ENCODE measurements around the gene BTRC. TPM values are rescaled to one million over a fixed set of nuclear protein-coding genes. Genes with fewer than 3 reads are reported as not detected.
"Not testable (repeated sequence)": the region's sequence is repeated elsewhere in the genome, so short reads cannot be mapped to it uniquely, and the experiment has no call there.

The BTRC gene
- total RNA-seq, 4 donors from 2014 or later = 11.9 to 19.0 (median 12.2) TPM

DNA sequence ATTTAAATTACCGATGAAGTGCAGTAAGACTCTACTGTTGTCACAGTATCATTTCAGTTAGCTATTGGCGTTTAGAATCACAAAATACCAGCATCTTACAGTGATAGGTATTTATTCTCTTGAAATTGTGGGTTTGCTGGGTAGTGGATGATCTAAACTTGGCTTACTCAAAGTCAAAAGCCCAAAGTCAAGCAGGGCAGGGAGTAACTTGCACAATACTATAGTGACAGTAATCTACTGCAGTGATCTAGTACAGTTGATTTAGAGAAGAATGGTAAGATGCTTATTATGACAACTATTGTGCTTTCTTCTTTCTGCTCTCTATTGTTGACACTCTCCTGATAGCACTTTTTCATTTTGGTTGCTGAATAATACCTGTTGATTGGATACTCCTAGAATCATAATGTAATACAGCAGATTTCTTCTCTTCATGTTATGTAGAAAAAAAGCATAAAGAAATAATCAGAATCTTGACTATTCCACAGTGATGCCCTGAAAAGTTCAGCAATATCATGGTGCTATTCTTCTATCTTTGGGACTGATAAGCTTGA, 10.0 kb downstream of the BTRC start:
- no peaks in the 10 kb centered on the region for H3K9me3 ChIP-seq
- no peak overlapping the region for H3K27ac ChIP-seq
- no peak for TF ChIP-seq POLR2A (IDR thresholded peaks at IDR 0.05)
- TF ChIP-seq, protein P1, sequence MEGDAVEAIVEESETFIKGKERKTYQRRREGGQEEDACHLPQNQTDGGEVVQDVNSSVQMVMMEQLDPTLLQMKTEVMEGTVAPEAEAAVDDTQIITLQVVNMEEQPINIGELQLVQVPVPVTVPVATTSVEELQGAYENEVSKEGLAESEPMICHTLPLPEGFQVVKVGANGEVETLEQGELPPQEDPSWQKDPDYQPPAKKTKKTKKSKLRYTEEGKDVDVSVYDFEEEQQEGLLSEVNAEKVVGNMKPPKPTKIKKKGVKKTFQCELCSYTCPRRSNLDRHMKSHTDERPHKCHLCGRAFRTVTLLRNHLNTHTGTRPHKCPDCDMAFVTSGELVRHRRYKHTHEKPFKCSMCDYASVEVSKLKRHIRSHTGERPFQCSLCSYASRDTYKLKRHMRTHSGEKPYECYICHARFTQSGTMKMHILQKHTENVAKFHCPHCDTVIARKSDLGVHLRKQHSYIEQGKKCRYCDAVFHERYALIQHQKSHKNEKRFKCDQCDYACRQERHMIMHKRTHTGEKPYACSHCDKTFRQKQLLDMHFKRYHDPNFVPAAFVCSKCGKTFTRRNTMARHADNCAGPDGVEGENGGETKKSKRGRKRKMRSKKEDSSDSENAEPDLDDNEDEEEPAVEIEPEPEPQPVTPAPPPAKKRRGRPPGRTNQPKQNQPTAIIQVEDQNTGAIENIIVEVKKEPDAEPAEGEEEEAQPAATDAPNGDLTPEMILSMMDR (IDR thresholded peaks at IDR 0.05) = no peak
- no peaks in the 10 kb centered on the region for H3K36me3 ChIP-seq
- H3K4me3 ChIP-seq = no peak overlapping the region
- no peaks in the 10 kb centered on the region for H3K4me1 ChIP-seq
- no peaks in the 10 kb centered on the region for H3K27me3 ChIP-seq
- DNase-seq = no peak

DNA sequence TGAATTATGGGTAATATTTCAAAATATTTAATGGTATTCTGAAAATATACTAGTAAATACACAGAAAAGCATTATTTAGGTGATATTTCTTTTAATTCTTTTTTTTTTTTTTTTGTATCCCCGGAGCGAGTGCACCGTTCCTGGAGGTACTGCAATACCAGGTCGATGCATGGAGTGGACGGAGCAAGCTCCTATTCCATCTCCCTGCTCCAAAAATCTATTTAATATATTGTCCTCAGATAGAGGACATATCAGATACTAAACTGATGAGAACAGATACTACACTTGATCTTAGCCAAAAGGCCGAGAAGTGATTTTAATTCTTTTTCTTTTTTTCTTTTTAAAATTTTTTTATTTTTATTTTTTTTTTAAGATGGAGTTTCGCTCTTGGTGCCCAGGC, 10.8 kb downstream of the BTRC start:
- TF ChIP-seq POLR2A (IDR thresholded peaks at IDR 0.05) = no peak
- TF ChIP-seq, protein P1 (IDR thresholded peaks at IDR 0.05) = no peak
- H3K9me3 ChIP-seq = no peaks in the 10 kb centered on the region
- H3K27ac ChIP-seq = no peak overlapping the region
- H3K36me3 ChIP-seq = no peaks in the 10 kb centered on the region
- no peaks in the 10 kb centered on the region for H3K4me1 ChIP-seq
- H3K4me3 ChIP-seq = no peak overlapping the region
- no peak for DNase-seq
- H3K27me3 ChIP-seq = no peaks in the 10 kb centered on the region

DNA sequence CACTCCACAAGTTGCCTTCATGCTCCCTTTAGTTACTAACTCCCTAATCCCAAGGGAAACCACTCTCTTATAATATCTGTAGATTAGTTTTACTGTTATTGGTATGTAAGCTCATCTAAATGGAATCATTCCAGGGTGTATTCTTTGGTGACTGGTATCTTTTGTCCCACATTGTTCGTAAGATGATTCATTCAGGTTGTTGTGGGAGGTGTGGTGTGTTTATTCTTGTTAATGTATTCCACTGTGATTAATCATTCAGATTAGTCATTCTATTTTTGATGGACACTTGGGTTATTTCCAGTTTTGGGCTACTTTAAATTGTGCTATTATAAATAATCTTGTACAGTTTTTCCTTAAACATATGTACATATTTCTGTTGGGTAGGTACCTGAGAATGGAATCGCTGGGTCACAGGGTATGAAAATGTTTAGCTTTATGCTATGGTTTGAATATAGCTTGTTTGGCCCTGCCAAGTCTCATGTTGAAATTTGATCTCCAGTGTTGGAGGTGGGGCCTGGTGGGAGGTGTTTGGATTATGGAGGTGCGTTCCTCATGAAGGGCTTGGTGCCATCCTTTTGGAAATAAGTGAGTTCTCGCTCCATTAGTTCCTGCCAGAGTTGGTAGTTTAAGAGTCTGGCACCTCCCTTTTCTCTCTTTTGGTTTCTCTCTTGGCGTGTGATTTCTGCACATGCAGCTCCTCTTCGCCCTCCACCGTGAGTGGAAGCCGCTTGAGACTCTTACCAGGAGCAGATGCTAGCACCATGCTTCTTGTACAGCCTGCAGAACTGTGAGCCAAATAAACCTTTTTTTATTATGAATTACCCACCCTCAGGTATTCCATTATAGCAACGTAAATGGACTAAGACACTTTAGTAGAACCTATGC, 13.8 kb downstream of the BTRC start:
- TF ChIP-seq POLR2A (IDR thresholded peaks at IDR 0.05) = no peak
- TF ChIP-seq, protein P1 (IDR thresholded peaks at IDR 0.05) = no peak
- H3K36me3 ChIP-seq = no peaks in the 10 kb centered on the region
- no peaks in the 10 kb centered on the region for H3K9me3 ChIP-seq
- H3K27me3 ChIP-seq = no peaks in the 10 kb centered on the region
- H3K27ac ChIP-seq = no peak overlapping the region
- H3K4me3 ChIP-seq = no peak overlapping the region
- DNase-seq = no peak
- H3K4me1 ChIP-seq = no peaks in the 10 kb centered on the region

DNA sequence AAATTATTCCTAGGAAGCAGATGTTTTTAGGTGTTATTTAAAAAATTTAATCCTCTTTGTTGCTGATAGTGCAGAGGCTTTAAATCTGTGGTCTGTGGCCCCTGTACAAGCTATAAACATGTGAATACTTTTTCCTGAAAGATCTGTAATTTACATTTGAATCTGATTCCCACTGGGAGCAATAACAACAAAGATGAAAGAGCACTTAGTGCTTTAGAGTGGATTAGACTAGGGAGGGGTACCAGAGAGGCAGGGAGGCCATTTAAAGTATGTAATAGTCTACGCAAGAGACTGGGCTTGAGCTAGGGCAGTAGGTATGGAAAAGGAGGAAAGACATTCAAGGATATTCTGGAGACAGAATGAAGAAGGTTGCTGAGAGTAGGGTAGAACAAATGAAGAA, 19.1 kb downstream of the BTRC start:
- DNase-seq = no peak

DNA sequence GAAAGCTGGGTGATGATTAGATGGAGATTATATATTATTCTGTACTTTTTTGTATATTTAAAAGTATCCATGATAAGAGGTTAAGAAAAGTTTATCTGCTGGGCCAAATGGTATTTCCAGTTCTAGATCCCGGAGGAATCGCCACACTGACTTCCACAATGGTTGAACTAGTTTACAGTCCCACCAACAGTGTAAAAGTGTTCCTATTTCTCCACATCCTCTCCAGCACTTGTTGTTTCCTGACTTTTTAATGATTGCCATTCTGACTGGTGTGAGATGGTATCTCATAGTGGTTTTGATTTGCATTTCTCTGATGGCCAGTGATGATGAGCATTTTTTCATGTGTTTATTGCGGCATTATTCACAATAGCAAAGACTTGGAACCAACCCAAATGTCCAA, 20.0 kb downstream of the BTRC start:
- not testable (repeated sequence) for H3K4me1 ChIP-seq, H3K36me3 ChIP-seq, H3K4me3 ChIP-seq, H3K27me3 ChIP-seq, DNase-seq, H3K9me3 ChIP-seq, H3K27ac ChIP-seq

More for the DNA sequence above, 19.1 kb downstream of the BTRC start:
- H3K4me1 ChIP-seq = no peaks in the 10 kb centered on the region
- no peak overlapping the region for H3K4me3 ChIP-seq
- no peaks in the 10 kb centered on the region for H3K27me3 ChIP-seq
- no peaks in the 10 kb centered on the region for H3K36me3 ChIP-seq
- no peak overlapping the region for H3K27ac ChIP-seq
- no peaks in the 10 kb centered on the region for H3K9me3 ChIP-seq
- TF ChIP-seq, protein P1 (IDR thresholded peaks at IDR 0.05) = no peak
- no peak for TF ChIP-seq POLR2A (IDR thresholded peaks at IDR 0.05)

DNA sequence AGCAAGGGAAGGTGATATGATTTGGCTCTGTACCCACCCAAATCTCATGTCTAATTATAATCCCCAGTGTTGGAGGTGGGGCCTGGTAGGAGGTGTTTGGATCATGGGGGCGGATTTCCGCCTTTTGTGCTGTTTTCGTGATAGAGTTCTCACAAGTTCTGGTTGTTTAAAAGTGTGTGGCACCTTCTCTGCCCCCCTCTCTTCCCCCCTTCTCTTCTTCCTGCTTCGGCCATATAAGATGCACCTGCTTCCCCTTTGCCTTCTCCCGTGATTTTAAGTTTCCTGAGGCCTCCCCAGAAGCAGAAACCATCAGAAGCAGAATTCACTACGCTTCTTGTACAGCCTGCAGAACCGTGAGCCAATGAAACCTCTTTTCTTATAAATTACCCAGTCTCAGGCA, 21.1 kb downstream of the BTRC start:
- DNase-seq = no peak
- TF ChIP-seq POLR2A (IDR thresholded peaks at IDR 0.05) = no peak
- TF ChIP-seq, protein P1 (IDR thresholded peaks at IDR 0.05) = no peak
- Histone ChIP-seq H3K9me3 (no peaks in the 10 kb centered on the region), H3K4me1 (no peaks in the 10 kb centered on the region), H3K27ac (no peak overlapping the region), H3K4me3 (no peak overlapping the region), H3K36me3 (no peaks in the 10 kb centered on the region), H3K27me3 (no peaks in the 10 kb centered on the region)

Measured in Peyer's patch (tissue), 4 donors.